COLO668 (cell line): ENCODE measurements around the gene SRPX.

ENCODE experiments used
- DNase-seq: peaks from one replicate; lab custom pipeline; 2025; ENCODE audit not compliant: unreplicated experiment; lab: John Stamatoyannopoulos, UW

The SRPX gene

GRCh38 chrX:38211891-38212635 lies 8.6 kb downstream of the SRPX start:
- DNase-seq, result no peak

- DNase-seq, result no peak
Measured at GRCh38 chrX:38206542-38206941, 14.1 kb downstream of the SRPX start.

- DNase-seq, result no peak
Measured at GRCh38 chrX:38206036-38206435, 14.6 kb downstream of the SRPX start.

- no peak for DNase-seq
Measured at GRCh38 chrX:38205039-38205438, 15.6 kb downstream of the SRPX start.

GRCh38 chrX:38192007-38192810 lies 28.5 kb downstream of the SRPX start:
- peak; percentile 5 for DNase-seq

- no peak for DNase-seq
Measured at GRCh38 chrX:38189431-38190250, 31.0 kb downstream of the SRPX start.

GRCh38 chrX:38183596-38183995 lies 37.1 kb downstream of the SRPX start:
- no peak for DNase-seq

- DNase-seq, result no peak
Measured at GRCh38 chrX:38181357-38181756, 39.3 kb downstream of the SRPX start.

- DNase-seq, result no peak
Measured at GRCh38 chrX:38178396-38178795, 42.3 kb downstream of the SRPX start.

- DNase-seq, result peak; percentile 44
Measured at GRCh38 chrX:38175139-38175538, 45.5 kb downstream of the SRPX start.

GRCh38 chrX:38172596-38172995 lies 48.1 kb downstream of the SRPX start:
- no peak for DNase-seq

- no peak for DNase-seq
Measured at GRCh38 chrX:38170556-38170955, 50.1 kb downstream of the SRPX start.

GRCh38 chrX:38166478-38167083 lies 54.1 kb downstream of the SRPX start:
- peak; percentile 5 for DNase-seq

- no peak for DNase-seq
Measured at GRCh38 chrX:38165023-38165422, 55.6 kb downstream of the SRPX start.

- no peak for DNase-seq
Measured at GRCh38 chrX:38163193-38163592, 57.5 kb downstream of the SRPX start.

- DNase-seq, result no peak
Measured at GRCh38 chrX:38156838-38157237, 63.8 kb downstream of the SRPX start.

GRCh38 chrX:38154818-38155217 lies 65.9 kb downstream of the SRPX start:
- DNase-seq, result no peak

GRCh38 chrX:38154340-38154739 lies 66.3 kb downstream of the SRPX start:
- no peak for DNase-seq

GRCh38 chrX:38151441-38151840 lies 69.2 kb downstream of the SRPX start:
- DNase-seq, result no peak

GRCh38 chrX:38150993-38151392 lies 69.7 kb downstream of the SRPX start:
- no peak for DNase-seq

- no peak for DNase-seq
Measured at GRCh38 chrX:38149016-38149415, 71.7 kb downstream of the SRPX start.
